ENCODE data around the gene OR2D2. TPM values are rescaled to one million over a fixed set of nuclear protein-coding genes. Genes with fewer than 3 reads are reported as not detected.

OR2D2 gene
- total and polyA plus RNA-seq, 2 donors (not counting 1 experiment from before 2014, with no cell fraction given), result not detected

GRCh38 chr11:6841694-6842093 lies 50.6 kb downstream of the OR2D2 start:
- POLR2A ChIA-PET, result interaction anchor here (0.7 kb wide), 1 partner anchor 79 kb away, joined by 3 read pairs; no protein-coding TSS in a partner anchor
- H3K4me1 ChIP-seq (ENCODE audit: control insufficient read depth in 2 of 2, insufficient read depth in 2 of 2, low read length in 2 of 2), result no peaks in the 10 kb centered on the region
- TF ChIP-seq EZH2 (IDR thresholded peaks at IDR 0.05; ENCODE audit: borderline replicate concordance, insufficient read depth, low read depth, low read length, poor library complexity, severe bottlenecking) (no peak), CTCF (IDR thresholded peaks at IDR 0.05) (no peak)
- Mint-ChIP-seq H3K9me3 (ENCODE audit: insufficient read depth) (no peaks in the 10 kb centered on the region), H3K27me3 (peaks cover 8% of the 10 kb centered on the region), H3K4me1 (no peaks in the 10 kb centered on the region), H3K4me3 (no peak overlapping the region), H3K27ac (no peak overlapping the region)
- H3K9ac ChIP-seq (ENCODE audit: low read length), result no peak overlapping the region
- DNase-seq (no peak), ATAC-seq (ENCODE audit: low read depth) (no peak)
- H4K20me1 ChIP-seq (ENCODE audit: control insufficient read depth, insufficient read depth, low read length, poor library complexity, severe bottlenecking), result no peaks in the 10 kb centered on the region
- no peaks in the 10 kb centered on the region for H3K36me3 ChIP-seq (replicated peaks in 1 of 2; ENCODE audit: control extremely low read depth in 1 of 2, control insufficient read depth in 1 of 2, extremely low read depth in 1 of 2, insufficient read depth in 2 of 2, low read length in 1 of 2)
- no peaks in the 10 kb centered on the region for H3K9me3 ChIP-seq (ENCODE audit: control extremely low read depth in 1 of 3, control insufficient read depth in 2 of 3, insufficient read depth in 1 of 3, low read length in 2 of 3)
- no peak overlapping the region for H3K4me3 ChIP-seq (ENCODE audit: control extremely low read depth in 1 of 5, extremely low read depth in 1 of 5, insufficient read depth in 1 of 5, low read depth in 2 of 5, low read length in 4 of 5)
- intact Hi-C loops (cut with micrococcal nuclease), result no loop called here
- no peaks in the 10 kb centered on the region for H3K79me2 ChIP-seq (ENCODE audit: control insufficient read depth, insufficient read depth, low read length)
- CTCF ChIA-PET, result interaction anchor here (1.5 kb wide), 1 partner anchor 84 kb away, joined by 3 read pairs; no protein-coding TSS in a partner anchor
- H3K27ac ChIP-seq (ENCODE audit: low read length in 2 of 2), result no peak overlapping the region
- no peak overlapping the region for H3K4me2 ChIP-seq (replicated peaks; ENCODE audit: low read depth, low read length, poor library complexity, severe bottlenecking)
- H2AFZ ChIP-seq (ENCODE audit: insufficient read depth, low read depth, low read length, poor library complexity, severe bottlenecking), result no peak overlapping the region
- peaks cover 0 to 3% (median 0%) of the 10 kb centered on the region in 4 experiments for H3K27me3 ChIP-seq (replicated peaks in 1 of 4; ENCODE audit: control extremely low read depth in 1 of 4, control insufficient read depth in 3 of 4, insufficient read depth in 4 of 4, low read length in 3 of 4)

Other genes with a start within 250 kb of the OR2D2 start
- 0.78 and 0.84 TPM in 2 replicates for gene DCHS1, start 236.7 kb downstream of the OR2D2 start, total RNA-seq
- gene DCHS1, start 236.7 kb downstream of the OR2D2 start, polyA plus RNA-seq, result 0.31 and 0.79 TPM in 2 replicates
- 18.2 and 23.1 TPM in 2 replicates for gene MRPL17, start 209.2 kb downstream of the OR2D2 start, total RNA-seq
- gene MRPL17, start 209.2 kb downstream of the OR2D2 start, polyA plus RNA-seq, result 4.8 and 9.9 TPM in 2 replicates
- 0.27 TPM in 1 of 2 replicates, not detected in the other for gene OR2AG2, start 120.5 kb downstream of the OR2D2 start, total RNA-seq
- gene OR2AG2, start 120.5 kb downstream of the OR2D2 start, polyA plus RNA-seq, result not detected in 2 replicates
- not detected in 2 replicates for gene OR2AG1, start 109.5 kb downstream of the OR2D2 start, total RNA-seq
- gene OR2AG1, start 109.5 kb downstream of the OR2D2 start, polyA plus RNA-seq, result not detected in 2 replicates
- gene OR6A2, start 92.8 kb downstream of the OR2D2 start, total RNA-seq, result 0.10 and 0.12 TPM in 2 replicates
- not detected in 2 replicates for gene OR6A2, start 92.8 kb downstream of the OR2D2 start, polyA plus RNA-seq
- not detected in 2 replicates for gene OR10A5, start 46.8 kb downstream of the OR2D2 start, total RNA-seq
- gene OR10A5, start 46.8 kb downstream of the OR2D2 start, polyA plus RNA-seq, result not detected in 2 replicates
- not detected in 2 replicates for gene OR10A2, start 29.4 kb downstream of the OR2D2 start, total RNA-seq
- gene OR10A2, start 29.4 kb downstream of the OR2D2 start, polyA plus RNA-seq, result not detected in 2 replicates
- gene OR10A4, start 15.9 kb downstream of the OR2D2 start, total RNA-seq, result not detected in 2 replicates
- not detected in 2 replicates for gene OR10A4, start 15.9 kb downstream of the OR2D2 start, polyA plus RNA-seq
- gene OR2D3, start 28.5 kb upstream of the OR2D2 start, total RNA-seq, result not detected in 2 replicates
- not detected in 2 replicates for gene OR2D3, start 28.5 kb upstream of the OR2D2 start, polyA plus RNA-seq
- gene ZNF215, start 33.9 kb upstream of the OR2D2 start, total RNA-seq, result 2.0 and 2.8 TPM in 2 replicates
- gene ZNF215, start 33.9 kb upstream of the OR2D2 start, polyA plus RNA-seq, result 0.48 and 0.85 TPM in 2 replicates
- gene ZNF214, start 127.8 kb upstream of the OR2D2 start, total RNA-seq, result not detected in 2 replicates
- gene ZNF214, start 127.8 kb upstream of the OR2D2 start, polyA plus RNA-seq, result not detected in 2 replicates
- 0.07 TPM in 1 of 2 replicates, not detected in the other for gene NLRP14, start 128.0 kb upstream of the OR2D2 start, total RNA-seq
- 0.04 TPM in 1 of 2 replicates, not detected in the other for gene NLRP14, start 128.0 kb upstream of the OR2D2 start, polyA plus RNA-seq
- not detected in 2 replicates for gene RBMXL2, start 196.5 kb upstream of the OR2D2 start, total RNA-seq
- gene RBMXL2, start 196.5 kb upstream of the OR2D2 start, polyA plus RNA-seq, result not detected in 2 replicates

All from B cell (primary cell).